ENCODE measurements around the gene SLC34A3.

DNA sequence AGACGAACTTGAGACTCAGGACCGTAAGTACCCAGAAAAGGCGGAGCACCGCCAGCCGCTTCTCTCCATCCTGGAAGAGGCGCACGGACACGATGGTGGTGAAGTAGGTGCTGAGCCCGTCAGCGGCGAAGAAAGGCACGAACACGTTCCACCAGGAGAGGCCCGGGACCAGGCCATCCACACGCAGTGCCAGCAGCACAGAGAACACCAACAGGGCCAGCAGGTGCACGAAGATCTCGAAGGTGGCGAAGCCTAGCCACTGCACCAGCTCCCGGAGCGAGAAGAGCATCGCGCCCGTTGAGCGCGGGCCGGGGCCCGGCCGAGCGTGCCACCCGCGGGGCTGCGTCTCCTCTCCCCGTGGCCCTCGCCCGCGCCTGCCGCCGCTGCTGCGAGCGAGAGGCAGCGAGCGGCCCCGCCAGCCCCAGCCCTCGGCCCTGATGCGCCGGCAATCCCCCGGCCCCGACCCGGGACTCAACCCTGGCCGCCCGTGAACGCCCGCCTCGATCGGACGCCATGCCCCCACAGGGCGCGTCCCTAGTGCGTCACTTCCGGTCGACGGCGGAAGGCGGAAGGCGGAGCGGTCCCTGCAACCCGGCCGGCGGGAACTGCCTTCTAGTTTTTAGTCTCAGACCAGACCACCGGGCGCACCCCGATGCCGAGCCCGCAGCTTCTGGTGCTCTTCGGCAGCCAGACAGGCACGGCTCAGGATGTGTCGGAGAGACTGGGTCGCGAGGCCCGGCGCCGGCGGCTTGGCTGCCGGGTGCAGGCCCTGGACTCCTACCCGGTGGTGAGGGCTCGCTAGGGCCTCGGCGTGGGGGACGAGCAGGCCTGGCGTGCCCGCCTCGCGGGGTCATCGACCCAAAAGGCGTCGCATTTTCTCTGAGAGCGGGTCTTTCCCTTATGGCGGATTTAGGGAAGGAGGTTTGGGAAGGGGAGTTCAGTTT lies 25.3 kb upstream of the SLC34A3 start, which contains the start of the genes NDOR1 and TMEM203:
- TF ChIP-seq POLR2A (IDR thresholded peaks at IDR 0.05): peak in 3 of 4 donors; percentile 65 to 87 (median 70)
- TF ChIP-seq, protein P1, sequence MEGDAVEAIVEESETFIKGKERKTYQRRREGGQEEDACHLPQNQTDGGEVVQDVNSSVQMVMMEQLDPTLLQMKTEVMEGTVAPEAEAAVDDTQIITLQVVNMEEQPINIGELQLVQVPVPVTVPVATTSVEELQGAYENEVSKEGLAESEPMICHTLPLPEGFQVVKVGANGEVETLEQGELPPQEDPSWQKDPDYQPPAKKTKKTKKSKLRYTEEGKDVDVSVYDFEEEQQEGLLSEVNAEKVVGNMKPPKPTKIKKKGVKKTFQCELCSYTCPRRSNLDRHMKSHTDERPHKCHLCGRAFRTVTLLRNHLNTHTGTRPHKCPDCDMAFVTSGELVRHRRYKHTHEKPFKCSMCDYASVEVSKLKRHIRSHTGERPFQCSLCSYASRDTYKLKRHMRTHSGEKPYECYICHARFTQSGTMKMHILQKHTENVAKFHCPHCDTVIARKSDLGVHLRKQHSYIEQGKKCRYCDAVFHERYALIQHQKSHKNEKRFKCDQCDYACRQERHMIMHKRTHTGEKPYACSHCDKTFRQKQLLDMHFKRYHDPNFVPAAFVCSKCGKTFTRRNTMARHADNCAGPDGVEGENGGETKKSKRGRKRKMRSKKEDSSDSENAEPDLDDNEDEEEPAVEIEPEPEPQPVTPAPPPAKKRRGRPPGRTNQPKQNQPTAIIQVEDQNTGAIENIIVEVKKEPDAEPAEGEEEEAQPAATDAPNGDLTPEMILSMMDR (IDR thresholded peaks at IDR 0.05): peak in 1 of 6 experiments; percentile 22

All from esophagus squamous epithelium (tissue), 4 donors.